ENCODE results near the gene CALR.
"Not testable (repeated sequence)": the region's sequence is repeated elsewhere in the genome, so short reads cannot be mapped to it uniquely, and the experiment has no call there.

Gene CALR

GRCh38 chr19:12933287-12934072 is 4.9 kb upstream of the CALR start, which contains the start of gene FARSA:
Gene FARSA, minus strand, starts transcription at chr19:12933711. Its CDS starts 15 bp downstream, at chr19:12933696.
- peak; percentile 85 for DNase-seq (ENCODE audit: low read depth)

- DNase-seq (ENCODE audit: low read depth), result no peak
Measured at GRCh38 chr19:12935071-12935470, 3.3 kb upstream of the CALR start.

- DNase-seq (ENCODE audit: low read depth), result no peak
Measured at GRCh38 chr19:12936582-12936981, 1.8 kb upstream of the CALR start.

GRCh38 chr19:12937093-12937926 is 1.1 kb upstream of the CALR start:
- no peak for DNase-seq (ENCODE audit: low read depth)

- DNase-seq (ENCODE audit: low read depth), result peak; percentile 69
Measured at GRCh38 chr19:12938779-12939601, 581 bp downstream of the CALR start.

GRCh38 chr19:12939975-12940423 is 1.6 kb downstream of the CALR start:
- no peak for DNase-seq (ENCODE audit: low read depth)

GRCh38 chr19:12940897-12941296 is 2.5 kb downstream of the CALR start:
- no peak for DNase-seq (ENCODE audit: low read depth)

GRCh38 chr19:12943437-12944044 is 5.1 kb downstream of the CALR start:
- DNase-seq (ENCODE audit: low read depth), result no peak

- DNase-seq (ENCODE audit: low read depth), result no peak
Measured at GRCh38 chr19:12944104-12944674, 5.8 kb downstream of the CALR start.

GRCh38 chr19:12945479-12946091 is 7.2 kb downstream of the CALR start, which contains the start of gene RAD23A:
Gene RAD23A, plus strand, starts transcription at chr19:12945862. Its CDS starts 87 bp downstream, at chr19:12945949.
- peak; percentile 95 for DNase-seq (ENCODE audit: low read depth)

GRCh38 chr19:12946092-12946721 is 7.8 kb downstream of the CALR start:
- DNase-seq (ENCODE audit: low read depth), result peak; percentile 70

GRCh38 chr19:12946731-12947496 is 8.5 kb downstream of the CALR start:
- DNase-seq (ENCODE audit: low read depth), result no peak

GRCh38 chr19:12947702-12948611 is 9.5 kb downstream of the CALR start:
- DNase-seq (ENCODE audit: low read depth), result no peak

GRCh38 chr19:12948612-12949362 is 10.4 kb downstream of the CALR start:
- no peak for DNase-seq (ENCODE audit: low read depth)

- no peak for DNase-seq (ENCODE audit: low read depth)
Measured at GRCh38 chr19:12949363-12950283, 11.2 kb downstream of the CALR start.

GRCh38 chr19:12952050-12952449 is 13.6 kb downstream of the CALR start:
- DNase-seq (ENCODE audit: low read depth), result not testable (repeated sequence)

Data from amniotic epithelial cell (primary cell).